Measurements from ENCODE around the gene USP50.

DNA sequence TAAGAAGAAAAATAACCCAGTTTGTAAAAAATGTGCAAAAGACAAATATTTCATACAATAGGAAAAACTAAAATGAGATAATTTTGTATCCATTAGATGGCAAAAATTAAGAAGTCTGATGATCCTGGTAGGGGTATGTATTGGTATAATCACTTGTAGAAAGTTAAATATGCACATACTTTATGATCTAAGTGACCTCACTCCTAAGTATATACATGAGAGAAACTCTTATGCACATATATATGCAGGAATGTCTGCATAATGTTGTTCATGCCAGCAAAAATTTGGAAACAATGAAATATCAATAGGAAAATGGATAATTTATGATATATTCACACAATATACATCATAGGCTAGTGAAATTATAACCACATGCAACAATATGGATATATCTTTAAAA lies 33.5 kb downstream of the USP50 start:
- TF ChIP-seq, protein P1, sequence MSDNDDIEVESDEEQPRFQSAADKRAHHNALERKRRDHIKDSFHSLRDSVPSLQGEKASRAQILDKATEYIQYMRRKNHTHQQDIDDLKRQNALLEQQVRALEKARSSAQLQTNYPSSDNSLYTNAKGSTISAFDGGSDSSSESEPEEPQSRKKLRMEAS (IDR thresholded peaks at IDR 0.05) = no peak
- TF ChIP-seq, protein P2, sequence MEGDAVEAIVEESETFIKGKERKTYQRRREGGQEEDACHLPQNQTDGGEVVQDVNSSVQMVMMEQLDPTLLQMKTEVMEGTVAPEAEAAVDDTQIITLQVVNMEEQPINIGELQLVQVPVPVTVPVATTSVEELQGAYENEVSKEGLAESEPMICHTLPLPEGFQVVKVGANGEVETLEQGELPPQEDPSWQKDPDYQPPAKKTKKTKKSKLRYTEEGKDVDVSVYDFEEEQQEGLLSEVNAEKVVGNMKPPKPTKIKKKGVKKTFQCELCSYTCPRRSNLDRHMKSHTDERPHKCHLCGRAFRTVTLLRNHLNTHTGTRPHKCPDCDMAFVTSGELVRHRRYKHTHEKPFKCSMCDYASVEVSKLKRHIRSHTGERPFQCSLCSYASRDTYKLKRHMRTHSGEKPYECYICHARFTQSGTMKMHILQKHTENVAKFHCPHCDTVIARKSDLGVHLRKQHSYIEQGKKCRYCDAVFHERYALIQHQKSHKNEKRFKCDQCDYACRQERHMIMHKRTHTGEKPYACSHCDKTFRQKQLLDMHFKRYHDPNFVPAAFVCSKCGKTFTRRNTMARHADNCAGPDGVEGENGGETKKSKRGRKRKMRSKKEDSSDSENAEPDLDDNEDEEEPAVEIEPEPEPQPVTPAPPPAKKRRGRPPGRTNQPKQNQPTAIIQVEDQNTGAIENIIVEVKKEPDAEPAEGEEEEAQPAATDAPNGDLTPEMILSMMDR (IDR thresholded peaks at IDR 0.05; ENCODE audit: low read depth, low read length, missing input control) = no peak
